HG02870 (cell line): ENCODE data around the gene EYA3.

ENCODE experiments used
- ATAC-seq: cut with Tn5 transposase; IDR thresholded peaks from one replicate; pipeline ENCODE4 v1.9.1; 2021; ENCODE audit warnings: mild to moderate bottlenecking, moderate library complexity; ENCODE audit not compliant: unreplicated experiment

EYA3 gene, protein sequence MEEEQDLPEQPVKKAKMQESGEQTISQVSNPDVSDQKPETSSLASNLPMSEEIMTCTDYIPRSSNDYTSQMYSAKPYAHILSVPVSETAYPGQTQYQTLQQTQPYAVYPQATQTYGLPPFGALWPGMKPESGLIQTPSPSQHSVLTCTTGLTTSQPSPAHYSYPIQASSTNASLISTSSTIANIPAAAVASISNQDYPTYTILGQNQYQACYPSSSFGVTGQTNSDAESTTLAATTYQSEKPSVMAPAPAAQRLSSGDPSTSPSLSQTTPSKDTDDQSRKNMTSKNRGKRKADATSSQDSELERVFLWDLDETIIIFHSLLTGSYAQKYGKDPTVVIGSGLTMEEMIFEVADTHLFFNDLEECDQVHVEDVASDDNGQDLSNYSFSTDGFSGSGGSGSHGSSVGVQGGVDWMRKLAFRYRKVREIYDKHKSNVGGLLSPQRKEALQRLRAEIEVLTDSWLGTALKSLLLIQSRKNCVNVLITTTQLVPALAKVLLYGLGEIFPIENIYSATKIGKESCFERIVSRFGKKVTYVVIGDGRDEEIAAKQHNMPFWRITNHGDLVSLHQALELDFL

DNA sequence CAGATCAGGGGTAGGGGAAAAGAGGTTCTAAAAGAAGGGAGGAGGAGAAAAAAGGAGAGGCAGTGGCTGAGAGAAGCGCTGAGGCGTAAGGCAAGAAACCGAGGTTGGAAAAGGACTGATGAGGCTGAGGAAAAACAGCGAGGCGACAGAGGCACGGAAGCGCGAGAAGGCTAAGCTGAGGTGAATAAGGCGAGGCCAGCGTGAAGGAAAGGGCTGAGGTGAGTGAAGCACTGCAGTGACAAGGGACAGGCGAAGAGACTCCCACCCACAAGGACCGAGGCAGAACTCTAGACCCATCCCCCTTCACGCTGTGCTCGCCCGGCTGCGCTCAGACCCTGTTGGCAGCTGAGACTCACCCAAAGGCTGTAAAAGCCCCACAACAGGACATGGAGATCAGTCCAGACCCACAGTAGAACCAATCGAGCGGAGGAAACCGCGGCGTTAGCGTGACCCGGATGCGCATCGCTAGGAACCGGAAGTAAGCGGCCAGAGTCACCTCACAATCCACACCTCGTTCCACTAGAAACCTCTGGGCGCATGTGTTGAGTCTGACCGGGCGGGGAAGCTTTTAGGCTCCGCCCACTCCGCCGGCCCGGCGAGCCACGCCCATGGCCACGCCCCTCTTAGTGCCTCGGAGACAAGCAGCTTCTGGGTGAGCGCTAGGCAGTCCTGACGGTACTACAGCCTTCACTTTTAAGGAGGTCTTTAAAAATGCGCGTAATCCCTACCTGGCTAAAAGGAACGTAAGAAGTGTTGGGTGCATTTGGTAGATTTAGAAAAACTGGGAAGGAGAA lies at the start of gene EYA3:
TSS of gene EYA3 (minus strand) at position 443 of the 794 bp plus-strand sequence. CDS start 30,584 bp downstream, outside the sequence.
- ATAC-seq, result peak; percentile 89

DNA sequence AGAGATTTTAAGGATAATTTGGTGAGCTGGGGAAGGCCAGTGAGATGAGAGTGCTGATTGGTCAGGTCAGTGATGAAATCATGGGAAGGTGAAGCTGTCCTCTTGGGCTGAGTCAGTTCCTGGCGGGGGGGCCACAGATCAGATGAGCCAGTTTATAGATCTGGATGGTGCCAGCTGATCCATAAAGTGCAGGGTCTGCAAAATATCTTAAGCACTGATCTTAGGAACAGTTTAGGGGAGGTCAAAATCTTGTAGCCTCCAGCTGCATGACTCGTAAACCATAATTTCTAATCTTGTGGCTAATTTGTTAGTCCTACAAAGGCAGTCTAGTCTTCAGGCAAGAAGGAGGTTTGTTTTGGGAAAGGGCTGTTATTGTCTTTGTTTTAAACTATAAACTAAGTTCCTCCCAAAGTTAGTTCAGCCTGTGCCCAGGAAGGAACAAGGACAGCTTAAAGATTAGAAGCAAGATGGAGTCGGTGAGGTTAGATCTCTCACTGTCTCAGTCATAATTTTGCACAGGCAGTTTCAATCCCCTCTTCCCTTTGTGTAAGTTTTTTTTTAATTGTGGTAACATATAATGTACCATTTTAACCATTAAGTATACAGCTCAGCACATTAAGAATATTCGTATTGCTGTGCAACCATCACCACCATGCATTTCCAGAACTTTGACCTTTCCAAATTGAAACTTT lies 48.7 kb upstream of the EYA3 start:
- ATAC-seq, result no peak

DNA sequence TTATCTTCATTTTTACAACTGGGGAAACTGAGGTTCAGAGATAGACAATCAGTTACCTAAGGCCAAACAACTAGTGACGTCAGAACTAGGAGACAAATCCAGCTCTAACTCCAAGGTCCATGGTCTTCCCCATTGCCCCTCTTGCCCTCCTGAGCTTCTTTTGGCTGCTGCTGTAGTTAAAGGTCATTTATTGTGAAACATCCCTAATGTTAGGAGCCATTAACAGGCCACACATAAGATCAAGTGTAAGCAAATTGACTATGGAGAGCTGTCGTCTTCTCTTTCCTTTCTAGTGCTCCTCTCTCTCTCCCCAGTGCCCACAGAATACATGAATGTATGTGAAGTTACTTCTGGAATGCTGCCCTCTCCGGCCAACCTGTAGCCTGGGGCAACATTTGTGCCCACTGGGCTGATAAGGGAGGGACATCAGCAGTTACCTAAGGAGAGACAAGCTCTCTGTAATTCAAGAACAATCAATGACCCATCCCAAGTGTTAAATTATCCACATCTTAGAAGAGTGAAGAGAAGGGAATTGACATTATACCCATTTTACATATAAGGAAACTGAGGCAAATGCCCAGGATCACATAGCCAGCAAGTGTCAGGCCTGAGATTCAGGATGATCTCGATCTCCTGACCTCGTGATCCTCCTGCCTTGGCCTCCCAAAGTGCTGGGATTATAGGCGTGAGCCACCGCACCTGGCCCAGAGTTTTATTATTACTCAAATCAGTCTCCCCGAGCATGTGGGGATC lies 47.9 kb upstream of the EYA3 start:
- no peak for ATAC-seq

DNA sequence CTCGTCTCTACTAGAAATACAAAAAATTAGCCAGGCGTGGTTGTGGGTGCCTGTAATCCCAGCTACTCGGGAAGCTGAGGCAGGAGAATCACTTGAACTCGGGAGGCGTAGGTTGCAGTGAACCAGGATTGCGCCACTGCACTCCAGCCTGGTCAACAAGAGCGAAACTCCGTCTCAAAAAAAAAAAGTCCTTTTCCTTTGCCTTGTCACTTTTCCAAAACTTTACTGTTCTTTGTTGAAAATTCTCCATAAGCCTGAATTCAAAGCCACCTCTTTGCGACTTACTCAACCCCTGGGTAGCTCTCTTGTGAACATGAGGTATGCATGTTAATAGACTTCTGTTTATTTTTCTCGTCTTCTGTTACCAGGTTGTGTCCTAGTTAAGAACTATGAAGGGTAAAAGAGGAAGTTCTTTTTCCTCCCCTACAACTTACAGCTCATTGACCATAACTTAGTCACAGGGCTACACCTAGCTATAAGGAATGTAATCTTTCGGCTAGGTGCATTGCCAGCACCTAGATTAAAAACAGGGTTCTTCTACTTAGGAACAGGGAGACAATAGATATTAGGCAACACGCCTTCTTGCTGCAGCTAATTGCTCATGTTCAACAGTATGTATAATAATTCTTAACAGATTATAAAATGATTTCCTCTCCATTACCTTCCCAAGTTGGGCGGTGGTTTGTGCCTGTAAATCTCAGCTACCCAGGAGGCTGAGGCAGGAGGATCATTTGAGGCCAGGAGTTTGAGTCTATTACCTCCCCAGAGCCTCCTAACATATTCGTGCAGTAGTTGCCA lies 47.2 kb upstream of the EYA3 start:
- ATAC-seq, result no peak

DNA sequence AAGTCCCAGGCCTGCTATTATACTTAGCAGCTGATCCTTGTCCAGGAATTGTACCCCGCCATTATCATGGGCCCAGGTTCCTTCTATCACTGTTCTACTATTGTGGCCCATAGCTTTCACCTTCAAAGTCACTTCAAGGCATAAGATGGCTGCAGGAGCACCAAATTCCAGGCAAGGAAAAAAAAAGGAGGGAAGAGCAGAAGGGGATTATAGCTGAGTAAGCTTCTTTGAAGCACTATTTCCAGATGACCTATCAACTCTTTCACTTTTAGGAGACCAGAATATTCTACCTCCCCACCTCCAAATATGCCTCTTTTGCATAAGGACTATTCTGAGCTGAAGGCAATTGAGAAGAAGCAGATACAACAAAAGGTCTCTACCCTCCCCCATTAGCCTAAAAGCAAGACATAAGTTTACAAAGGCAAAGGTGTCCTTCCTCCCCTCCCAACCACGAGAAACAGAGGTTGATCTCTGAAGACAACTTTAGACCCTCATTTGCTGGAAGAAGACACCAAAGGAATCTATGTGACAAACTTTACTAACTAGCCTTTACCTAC lies 46.3 kb upstream of the EYA3 start:
- ATAC-seq, result no peak

DNA sequence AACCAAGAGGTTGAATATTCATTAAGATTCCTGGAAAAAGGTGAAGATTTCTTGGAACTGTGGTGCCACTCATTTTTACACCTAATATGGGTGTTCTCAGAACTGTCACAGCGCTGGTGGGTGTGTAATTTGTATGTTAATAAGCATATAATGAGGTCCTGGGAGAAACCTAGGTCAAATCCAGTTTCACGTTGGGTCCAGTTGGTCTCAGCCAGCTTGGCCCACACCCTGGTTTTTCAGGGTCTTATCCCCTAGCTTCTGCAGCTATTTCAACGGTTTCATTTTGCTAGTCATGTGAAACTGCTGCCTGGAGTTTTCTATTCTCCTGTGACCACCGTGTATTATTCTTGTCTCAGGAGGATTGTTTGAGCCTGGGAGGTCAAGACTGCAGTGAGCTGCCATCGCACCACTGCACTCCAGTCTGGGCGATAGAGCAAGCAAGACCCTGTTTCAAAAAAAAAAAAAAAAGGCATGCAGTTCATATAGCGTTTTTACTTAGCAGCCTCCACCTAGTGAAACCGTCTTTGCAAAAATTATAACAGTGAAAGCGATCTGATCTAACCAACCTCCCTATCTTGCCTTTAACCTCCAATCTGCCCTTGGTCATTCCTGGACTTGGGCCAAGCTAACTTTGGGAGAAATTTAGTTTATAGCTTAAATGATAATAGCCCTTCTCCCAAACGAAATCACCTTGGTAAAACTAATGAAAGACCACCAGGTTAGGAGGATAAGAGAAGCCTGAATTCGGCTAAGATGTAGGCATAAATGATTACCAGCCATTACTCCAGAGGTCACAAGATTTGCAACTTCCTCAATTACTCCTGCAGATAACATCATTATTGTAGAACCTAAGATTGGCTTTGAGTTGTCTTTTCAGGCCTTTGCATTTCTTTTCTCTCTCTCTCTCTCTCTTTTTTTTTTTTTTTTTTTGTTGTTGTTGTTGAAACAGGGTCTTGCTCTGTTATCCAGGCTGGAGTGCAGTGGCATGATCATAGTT lies 44.1 kb upstream of the EYA3 start:
- no peak for ATAC-seq

DNA sequence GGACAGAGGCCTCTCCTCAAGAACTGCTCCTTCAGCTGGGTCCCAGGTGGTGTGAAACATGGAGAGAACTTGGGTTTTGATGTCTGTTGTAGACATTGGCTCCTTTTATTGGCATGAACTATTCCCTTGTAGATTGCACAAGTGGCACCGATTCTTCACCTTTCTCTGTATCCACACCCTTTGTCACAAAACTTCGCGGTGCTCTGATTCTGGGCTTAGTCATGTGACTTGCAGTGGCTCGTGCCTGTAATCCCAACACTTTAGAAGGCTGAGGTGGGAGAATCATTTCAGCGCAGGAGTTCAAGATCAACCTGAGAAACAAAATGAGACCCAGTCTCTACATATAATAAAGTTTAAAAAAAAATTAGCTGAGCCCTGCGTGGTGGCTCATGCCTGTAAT lies 42.5 kb upstream of the EYA3 start:
- ATAC-seq, result no peak

DNA sequence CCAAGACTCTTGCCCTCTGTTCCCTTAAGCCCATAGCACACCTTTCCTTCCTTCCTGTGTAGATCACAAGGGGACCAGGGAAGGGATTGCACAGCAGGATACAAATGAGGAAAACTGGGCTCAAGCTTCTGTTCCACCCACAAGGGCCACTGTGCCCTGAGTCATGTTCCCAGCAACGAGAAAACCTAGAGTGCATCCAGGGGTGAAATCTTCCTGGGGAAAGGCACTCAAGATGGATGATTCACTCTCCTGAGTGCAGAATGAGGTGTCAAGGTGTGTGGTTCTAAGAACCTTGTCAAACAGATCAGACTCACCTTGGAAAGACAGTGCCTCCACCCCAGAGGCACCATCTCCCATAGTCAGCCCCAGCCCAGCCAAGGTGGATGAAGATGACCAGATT lies 40.7 kb upstream of the EYA3 start:
- ATAC-seq, result no peak

DNA sequence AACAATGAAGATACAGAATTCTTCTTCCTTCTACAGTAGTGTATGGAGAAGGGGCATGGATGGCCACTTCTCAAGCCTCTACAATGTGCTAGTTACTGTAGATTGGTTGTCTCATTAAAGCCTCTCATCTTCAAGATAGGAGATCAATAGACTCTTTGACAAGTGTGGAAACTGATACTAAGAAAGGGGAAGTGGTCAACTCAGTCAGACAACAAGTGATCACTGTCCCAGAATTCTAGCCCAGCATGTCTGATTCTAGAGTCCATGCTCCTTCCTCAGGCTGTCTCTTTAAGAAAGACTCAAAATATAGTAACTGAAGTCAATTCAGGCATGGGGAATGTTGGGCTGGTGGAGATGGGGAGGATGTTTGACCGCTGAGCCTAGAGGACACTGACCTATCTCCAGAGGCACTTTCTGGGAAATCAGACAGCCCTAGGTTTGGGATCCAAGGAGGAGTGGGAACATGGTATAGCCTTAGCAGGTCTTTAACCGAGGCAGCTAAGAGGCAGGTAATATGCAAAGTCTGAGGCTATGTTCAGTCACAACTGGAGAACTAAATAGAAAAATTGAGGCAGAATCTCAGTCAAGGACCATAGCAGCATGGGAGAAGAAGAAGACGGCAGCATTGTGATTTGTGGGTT lies 39.3 kb upstream of the EYA3 start:
- ATAC-seq, result no peak

DNA sequence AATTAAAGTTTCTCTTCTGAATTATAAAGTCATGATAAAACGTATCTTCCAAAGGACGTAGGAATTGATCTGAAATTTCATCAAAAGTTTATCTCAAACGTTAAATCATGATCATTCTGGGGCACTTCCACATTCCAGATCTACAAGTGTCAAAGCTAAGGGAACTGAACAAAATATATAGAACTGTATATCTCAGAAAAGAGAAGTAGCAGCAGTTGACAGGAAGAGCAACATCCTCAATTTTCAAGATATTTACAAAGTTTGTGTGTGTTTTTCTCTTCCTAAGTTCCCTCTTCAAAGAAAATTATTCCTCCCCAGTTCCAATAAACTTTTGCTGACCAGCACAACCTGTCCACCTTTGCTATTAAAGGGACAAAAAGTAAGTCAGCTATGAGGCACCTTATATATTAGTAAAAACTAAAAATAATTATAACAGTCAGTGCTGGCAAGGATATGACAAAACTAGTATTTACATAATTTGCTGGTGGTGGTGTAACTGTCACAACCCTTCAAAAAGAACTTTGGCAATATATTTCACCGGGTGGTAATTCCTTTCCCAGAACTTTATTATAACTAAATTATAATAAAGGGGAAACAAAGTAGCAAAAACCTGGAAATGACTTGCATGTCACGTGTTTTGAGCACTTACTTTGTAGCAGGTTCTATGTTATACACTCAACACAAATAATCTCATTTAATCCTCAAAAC lies 38.5 kb upstream of the EYA3 start:
- no peak for ATAC-seq

DNA sequence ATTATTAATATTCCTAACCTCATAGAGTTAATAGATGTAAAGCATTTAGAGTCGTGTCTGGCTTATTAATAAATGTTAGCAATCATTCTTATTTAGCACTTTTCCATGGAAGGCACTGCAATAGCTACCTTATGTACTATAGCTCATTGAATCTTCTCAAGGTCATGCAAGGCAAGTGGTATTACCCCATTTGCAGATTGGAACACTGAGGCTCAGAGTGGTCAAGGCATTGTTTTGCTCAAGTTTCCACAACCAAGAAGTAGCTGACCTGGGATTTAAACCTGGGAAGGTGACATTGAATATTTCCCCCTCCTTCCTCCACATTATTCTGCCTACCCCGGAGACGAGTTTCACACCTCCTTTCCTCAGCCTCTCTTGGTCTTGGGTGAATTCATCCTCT lies 37.8 kb upstream of the EYA3 start:
- ATAC-seq, result no peak

DNA sequence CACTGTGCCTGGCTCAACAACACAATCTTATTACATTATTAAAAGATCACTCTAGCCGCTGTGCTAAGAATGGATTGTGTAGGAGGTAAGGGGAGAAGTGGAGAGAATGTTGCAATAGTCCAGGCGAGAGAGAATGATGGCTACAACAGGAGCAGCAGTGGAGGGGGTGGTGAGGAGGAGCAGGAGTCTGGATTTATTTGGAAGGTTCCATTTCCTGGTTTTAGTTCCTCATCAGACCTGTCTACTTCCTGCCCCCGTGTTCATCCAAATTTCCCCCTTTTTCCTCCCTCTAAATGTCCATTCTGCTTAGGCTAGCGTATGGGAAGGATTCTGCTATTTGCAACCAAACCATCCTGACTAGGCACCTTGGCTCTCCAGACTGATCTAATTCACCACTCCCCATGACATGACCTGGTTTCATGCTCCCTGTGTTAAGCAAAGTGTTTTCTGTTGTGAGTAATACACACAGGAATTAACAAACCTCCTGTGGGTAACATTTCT lies 35.1 kb upstream of the EYA3 start:
- no peak for ATAC-seq

DNA sequence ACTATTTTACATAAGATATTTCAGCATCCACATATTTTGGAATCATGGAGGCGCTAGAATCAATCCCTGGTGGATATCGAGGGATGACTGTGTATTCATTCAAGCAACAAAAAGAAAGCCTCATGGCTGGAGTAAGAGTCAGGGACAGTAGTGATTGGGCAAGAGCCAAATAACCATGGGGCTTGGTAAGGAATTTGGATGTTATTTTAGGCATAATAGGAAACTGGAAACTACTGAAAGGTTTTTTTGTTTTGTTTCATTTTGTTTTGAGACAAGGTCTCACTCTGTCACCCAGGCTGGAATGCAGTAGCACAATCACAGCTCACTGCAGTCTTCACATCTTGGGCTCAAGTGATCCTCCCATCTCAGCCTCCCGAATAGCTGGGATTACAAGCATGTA lies 33.8 kb upstream of the EYA3 start:
- ATAC-seq, result no peak

DNA sequence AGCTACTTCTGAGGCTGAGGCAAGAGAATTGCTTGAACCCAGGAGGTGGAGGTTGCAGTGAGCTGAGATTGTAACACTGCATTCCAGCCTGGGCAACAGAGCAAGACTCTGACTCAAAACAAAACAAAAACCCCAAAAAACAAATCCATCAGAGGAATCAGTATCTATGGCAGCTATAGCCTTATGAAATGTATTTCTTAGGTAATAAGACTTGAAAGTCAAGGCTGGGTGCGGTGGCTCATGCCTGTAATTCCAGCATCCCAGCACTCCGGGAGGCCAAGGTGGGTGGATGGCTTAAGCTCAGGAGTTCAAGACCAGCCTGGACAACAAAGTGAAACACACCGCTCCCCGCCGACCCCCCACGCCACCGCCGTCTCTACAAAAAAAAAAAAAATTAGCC lies 31.1 kb upstream of the EYA3 start:
- ATAC-seq, result no peak

DNA sequence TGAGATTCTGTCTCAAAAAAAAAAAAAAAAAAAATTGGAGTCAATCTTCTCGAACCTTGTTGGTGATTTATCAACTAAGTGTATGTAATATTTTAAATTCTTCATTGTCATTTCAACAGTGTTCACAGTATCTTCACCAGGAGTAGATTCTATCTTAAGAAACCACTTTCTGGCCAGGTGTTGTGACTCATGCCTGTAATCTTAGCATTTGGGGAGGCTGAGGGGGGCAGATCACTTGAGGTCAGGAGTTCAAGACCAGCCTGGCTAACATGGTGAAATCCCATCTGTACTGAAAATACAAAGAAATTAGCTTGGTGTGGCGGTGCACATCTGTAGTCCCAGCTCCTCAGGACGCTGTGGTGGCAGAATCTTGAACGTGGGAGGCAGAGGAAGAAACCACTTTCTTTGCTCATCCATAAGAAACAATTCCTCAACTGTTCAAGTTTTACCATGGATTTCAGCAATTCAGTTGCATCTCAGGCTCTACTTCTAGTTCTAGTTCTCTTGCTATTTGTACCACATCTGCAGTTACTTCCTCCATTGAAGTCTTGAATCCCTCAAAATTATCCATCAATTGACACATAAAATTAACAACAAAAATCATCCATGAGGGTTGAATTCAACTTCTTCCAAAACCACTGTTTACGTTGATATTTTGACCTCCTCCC lies 30.4 kb upstream of the EYA3 start:
- no peak for ATAC-seq

DNA sequence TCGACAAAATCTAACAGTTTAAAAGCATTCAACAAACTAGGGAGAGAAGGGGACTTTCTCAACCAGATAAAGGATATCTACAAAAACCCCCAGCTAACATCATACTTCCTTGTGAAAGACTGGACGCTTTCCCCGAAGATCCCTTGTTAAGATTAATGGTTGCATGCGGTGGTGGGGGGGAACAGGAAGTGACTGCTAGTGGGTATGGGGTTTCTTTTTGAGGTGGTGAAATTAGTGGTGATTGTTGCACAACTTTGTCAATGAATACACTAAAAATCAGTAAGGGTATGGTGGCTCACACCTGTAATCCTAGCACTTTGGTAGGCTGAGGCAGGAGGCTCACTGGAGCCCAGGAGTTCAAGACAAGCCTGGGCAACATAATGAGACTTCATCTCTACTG lies 26.9 kb upstream of the EYA3 start:
- ATAC-seq, result no peak
